Type B pancreatic cell (in vitro differentiated cells): Measurements from ENCODE around the gene FEZ2. TPM values are rescaled to one million over a fixed set of nuclear protein-coding genes. Genes with fewer than 3 reads are reported as not detected.

ENCODE experiments used
- DNase-seq: peaks from one replicate; pipeline ENCODE4 v3.0.0; 2021; ENCODE audit warnings: mixed read lengths; ENCODE audit not compliant: unreplicated experiment; ENCODE audit errors: extremely low spot score
- H3K27ac Mint-ChIP-seq: 2 replicates; pipeline ENCODE4 v1.8.0; 2021; ENCODE audit warnings: mild to moderate bottlenecking, mixed read lengths
- H3K27me3 Mint-ChIP-seq: 2 replicates; pipeline ENCODE4 v1.8.0; 2021; ENCODE audit warnings: mixed read lengths
- H3K36me3 Mint-ChIP-seq: 2 replicates; pipeline ENCODE4 v1.8.0; 2021; ENCODE audit warnings: mixed read lengths
- H3K4me1 Mint-ChIP-seq: one replicate; pipeline ENCODE4 v1.8.0; 2021; ENCODE audit warnings: mixed read lengths; ENCODE audit not compliant: unreplicated experiment
- H3K4me3 Mint-ChIP-seq: 2 replicates; pipeline ENCODE4 v1.8.0; 2021; ENCODE audit warnings: mild to moderate bottlenecking, mixed read lengths
- H3K9me3 Mint-ChIP-seq: 2 replicates; pipeline ENCODE4 v1.8.0; 2021; ENCODE audit warnings: mixed read lengths
- CTCF ChIP-seq: fragments of 200-600 bp; sonication (generic); conservative IDR thresholded peaks from 2 replicates; pipeline ENCODE4 v1.5.0; 2021; ENCODE audit warnings: antibody characterized with exemption, mild to moderate bottlenecking
- total RNA-seq: library from RNA; stranded (reverse); gene quantifications from 2 replicates; pipeline ENCODE4 v1.2.1, GENCODE V29; 2021; ENCODE audit warnings: low replicate concordance

The FEZ2 gene
- total RNA-seq, 1 donor from 2014 or later, result 34.4 TPM

DNA sequence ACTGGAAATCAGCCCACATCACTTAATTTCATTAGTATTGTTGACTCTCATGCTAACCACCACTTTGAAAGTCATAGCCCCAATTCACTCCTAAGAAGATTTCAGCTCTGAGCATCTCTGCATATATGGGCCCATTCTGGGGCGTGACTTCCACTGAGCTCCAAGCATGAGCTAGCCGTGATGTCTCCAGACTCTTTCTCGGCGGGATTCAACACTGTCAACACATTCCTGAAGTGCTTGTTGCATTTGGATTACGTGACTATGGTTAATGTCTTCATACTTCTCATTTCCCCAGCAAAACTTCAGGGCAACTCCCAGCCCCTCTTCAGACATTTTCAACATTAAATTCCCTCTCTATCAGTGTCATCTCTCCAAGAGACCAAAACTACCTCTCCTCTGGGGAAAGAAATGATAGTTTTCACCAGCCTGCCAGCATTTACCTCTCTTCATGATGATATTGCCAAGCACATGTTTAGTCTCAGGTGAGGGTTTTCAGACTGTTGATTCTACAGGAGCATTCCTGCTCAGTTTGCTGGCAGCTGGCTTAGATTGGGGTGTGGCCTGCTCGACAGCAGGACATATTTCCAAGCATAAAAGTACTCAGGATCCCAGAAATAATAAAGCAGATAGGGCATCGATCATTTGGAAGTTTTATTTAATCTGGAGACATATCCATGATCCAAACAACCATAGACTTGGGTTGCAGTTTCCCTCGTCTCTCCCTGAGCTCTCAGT lies 81.7 kb downstream of the FEZ2 start:
- Mint-ChIP-seq H3K9me3 (no peaks in the 10 kb centered on the region), H3K27me3 (no peaks in the 10 kb centered on the region), H3K27ac (no peak overlapping the region), H3K36me3 (peaks cover 52% of the 10 kb centered on the region), H3K4me3 (no peak overlapping the region), H3K4me1 (peaks cover 7% of the 10 kb centered on the region)
- no peak for DNase-seq
- no peak for TF ChIP-seq CTCF

- no peak overlapping the region for H3K27ac Mint-ChIP-seq
- no peak for DNase-seq
- H3K4me1 Mint-ChIP-seq, result peaks cover 7% of the 10 kb centered on the region
- no peak overlapping the region for H3K4me3 Mint-ChIP-seq
- TF ChIP-seq CTCF, result no peak
- H3K36me3 Mint-ChIP-seq, result peaks cover 46% of the 10 kb centered on the region
- no peaks in the 10 kb centered on the region for H3K27me3 Mint-ChIP-seq
- H3K9me3 Mint-ChIP-seq, result no peaks in the 10 kb centered on the region
Observed at GRCh38 chr2:36515538-36515937, 82.4 kb downstream of the FEZ2 start.

DNA sequence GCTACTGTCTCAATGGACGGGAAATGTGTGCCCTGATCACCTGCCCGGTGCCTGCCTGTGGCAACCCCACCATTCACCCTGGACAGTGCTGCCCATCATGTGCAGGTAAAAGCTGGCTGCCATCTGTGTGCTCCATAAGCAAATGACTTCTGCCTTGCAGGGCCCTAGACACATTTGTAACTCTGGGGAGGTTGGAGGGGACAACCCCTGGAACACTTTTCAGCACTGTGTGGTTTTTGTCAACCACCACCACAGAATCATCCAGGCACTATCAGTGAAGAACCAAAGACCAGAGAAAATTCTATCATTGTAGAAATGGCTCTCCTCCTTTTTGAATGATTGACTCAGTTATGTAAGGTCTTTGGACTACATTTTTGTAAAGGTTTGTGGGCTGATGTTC lies 84.3 kb downstream of the FEZ2 start:
- Mint-ChIP-seq H3K36me3 (peaks cover 32% of the 10 kb centered on the region), H3K27me3 (no peaks in the 10 kb centered on the region), H3K27ac (no peak overlapping the region), H3K9me3 (no peaks in the 10 kb centered on the region), H3K4me1 (peaks cover 7% of the 10 kb centered on the region), H3K4me3 (no peak overlapping the region)
- TF ChIP-seq CTCF, result no peak
- DNase-seq, result no peak

DNA sequence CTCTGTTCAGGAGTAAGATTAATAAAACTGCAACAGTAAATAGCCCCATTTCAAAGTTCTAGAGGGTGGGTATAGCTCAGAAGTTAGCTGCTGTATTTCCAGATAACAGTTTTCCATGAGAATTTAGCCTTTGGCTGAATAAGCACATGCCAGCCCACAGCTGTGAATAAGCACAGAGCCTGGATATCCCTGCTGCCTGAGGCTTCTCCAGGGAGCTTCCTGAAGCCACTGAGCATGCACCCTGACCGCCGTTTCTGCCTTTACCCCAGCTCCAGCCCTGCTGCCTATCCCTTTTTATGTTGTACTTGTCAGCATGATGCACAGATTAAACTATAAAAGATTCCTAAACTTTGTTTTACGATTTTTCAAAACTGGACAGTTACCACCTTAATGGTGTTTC lies 85.3 kb downstream of the FEZ2 start:
- Mint-ChIP-seq H3K27ac (no peak overlapping the region), H3K36me3 (peaks cover 32% of the 10 kb centered on the region), H3K4me3 (no peak overlapping the region), H3K27me3 (no peaks in the 10 kb centered on the region), H3K4me1 (peaks cover 7% of the 10 kb centered on the region), H3K9me3 (no peaks in the 10 kb centered on the region)
- no peak for DNase-seq
- no peak for TF ChIP-seq CTCF

DNA sequence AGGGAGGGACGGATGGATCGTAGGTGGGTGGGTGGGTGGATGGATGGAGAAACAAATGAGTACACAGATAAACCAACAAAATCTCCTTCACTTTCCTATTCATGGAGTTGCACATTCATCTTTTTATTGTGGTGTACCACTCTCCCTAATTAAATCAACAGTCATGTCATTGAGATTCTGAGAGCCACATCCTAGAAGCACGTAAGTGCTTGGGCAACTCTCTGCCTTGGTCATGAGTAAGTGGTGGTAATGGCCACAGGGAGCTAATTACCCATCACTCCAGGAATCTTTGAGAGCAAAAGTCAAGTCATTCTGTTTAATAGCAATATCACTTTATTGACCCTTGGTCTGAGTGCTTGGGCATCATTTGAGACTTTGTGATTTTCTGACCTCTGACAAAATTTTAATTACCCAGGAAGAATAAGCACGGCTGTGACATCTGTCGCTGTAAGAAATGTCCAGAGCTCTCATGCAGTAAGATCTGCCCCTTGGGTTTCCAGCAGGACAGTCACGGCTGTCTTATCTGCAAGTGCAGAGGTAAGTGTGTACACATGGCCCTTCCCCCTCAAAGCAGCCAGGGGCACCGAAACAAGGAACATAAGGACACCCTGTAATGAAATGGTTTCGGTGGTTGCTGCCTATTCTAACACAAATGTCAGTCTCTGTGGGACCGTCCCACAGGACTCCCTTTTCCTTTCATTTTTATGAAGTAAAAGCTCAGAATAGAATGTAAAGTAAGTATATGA lies 85.9 kb downstream of the FEZ2 start:
- Mint-ChIP-seq H3K4me1 (peaks cover 7% of the 10 kb centered on the region), H3K27me3 (no peaks in the 10 kb centered on the region), H3K36me3 (peaks cover 30% of the 10 kb centered on the region), H3K4me3 (no peak overlapping the region), H3K9me3 (no peaks in the 10 kb centered on the region), H3K27ac (peak overlapping the region; percentile 39)
- no peak for DNase-seq
- no peak for TF ChIP-seq CTCF
